AG04450 (cell line): ENCODE data around the gene PTGES2. TPM values are rescaled to one million over a fixed set of nuclear protein-coding genes. Genes with fewer than 3 reads are reported as not detected.

ENCODE experiments used
- CTCF ChIA-PET: fragments of 300-600, 350-600 bp; formaldehyde crosslinking; extraction: SDS; loops from one replicate; lab custom pipeline; 2022; ENCODE audit warnings: antibody characterized with exemption, inconsistent platforms; lab: Charles Lee
- POLR2A ChIA-PET: fragments of 350-600 bp; formaldehyde crosslinking; extraction: SDS; loops from one replicate; lab custom pipeline; 2021; ENCODE audit warnings: antibody characterized with exemption, inconsistent platforms; lab: Yijun Ruan, JAX
- DNase-seq: peaks from one replicate; pipeline ENCODE4 v3.0.0-alpha.2; 2011; ENCODE audit warnings: low read depth, low spot score
- H3K27ac ChIP-seq: one replicate; pipeline ENCODE4 v1.5.1; 2012; ENCODE audit warnings: low read depth, low read length, control low read depth
- H3K27me3 ChIP-seq: one replicate; pipeline ENCODE4 v1.6.0; 2012; ENCODE audit warnings: low read length; ENCODE audit not compliant: control insufficient read depth, insufficient read depth
- H3K4me3 ChIP-seq: 2 replicates; pipeline ENCODE4 v1.5.1; 2011; ENCODE audit warnings: mild to moderate bottlenecking, low read depth, low read length, control low read depth
- H3K9me3 ChIP-seq: 2 replicates; pipeline ENCODE4 v1.5.1; 2012; ENCODE audit warnings: low read length; ENCODE audit not compliant: control insufficient read depth, insufficient read depth
- polyA plus RNA-seq: library from polyadenylated mRNA; depleted of rRNA; stranded (reverse); fragments of >200 nt; gene quantifications from 2 replicates; pipeline ENCODE4 v1.2.3, GENCODE V29; 2011
- TF ChIP-seq, protein P1 (sequence below): IDR thresholded peaks from 2 replicates; pipeline ENCODE4 v1.5.1; 2011; ENCODE audit warnings: low read depth, low read length, control low read depth, inconsistent platforms

PTGES2 gene
- polyA plus RNA-seq, 1 experiment: 56.3 TPM

DNA sequence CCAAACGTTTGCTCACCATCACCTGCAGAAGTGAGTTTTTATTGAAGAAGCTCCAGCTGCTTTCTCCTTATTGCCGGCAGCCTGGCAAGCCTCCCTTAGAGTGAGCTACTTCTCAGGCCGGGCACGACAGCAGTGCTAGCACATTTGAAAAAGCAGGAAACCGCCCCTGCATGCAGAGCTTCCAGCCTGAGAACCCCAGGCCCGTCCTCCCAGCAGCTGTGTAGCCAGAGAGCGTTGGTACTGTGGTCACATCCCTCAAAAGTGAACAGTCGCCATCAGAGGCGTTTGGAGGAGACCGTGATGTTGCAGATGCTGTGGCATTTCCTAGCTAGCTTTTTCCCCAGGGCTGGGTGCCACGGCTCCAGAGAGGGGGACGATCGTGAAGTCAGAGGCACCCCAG lies 36.0 kb downstream of the PTGES2 start:
- POLR2A ChIA-PET: interaction anchor here (0.7 to 1.2 kb wide), 8 partner anchors 10 to 263 kb away, joined by 3 to 5 read pairs (median 4); no protein-coding TSS in a partner anchor
- TF ChIP-seq, protein P1, sequence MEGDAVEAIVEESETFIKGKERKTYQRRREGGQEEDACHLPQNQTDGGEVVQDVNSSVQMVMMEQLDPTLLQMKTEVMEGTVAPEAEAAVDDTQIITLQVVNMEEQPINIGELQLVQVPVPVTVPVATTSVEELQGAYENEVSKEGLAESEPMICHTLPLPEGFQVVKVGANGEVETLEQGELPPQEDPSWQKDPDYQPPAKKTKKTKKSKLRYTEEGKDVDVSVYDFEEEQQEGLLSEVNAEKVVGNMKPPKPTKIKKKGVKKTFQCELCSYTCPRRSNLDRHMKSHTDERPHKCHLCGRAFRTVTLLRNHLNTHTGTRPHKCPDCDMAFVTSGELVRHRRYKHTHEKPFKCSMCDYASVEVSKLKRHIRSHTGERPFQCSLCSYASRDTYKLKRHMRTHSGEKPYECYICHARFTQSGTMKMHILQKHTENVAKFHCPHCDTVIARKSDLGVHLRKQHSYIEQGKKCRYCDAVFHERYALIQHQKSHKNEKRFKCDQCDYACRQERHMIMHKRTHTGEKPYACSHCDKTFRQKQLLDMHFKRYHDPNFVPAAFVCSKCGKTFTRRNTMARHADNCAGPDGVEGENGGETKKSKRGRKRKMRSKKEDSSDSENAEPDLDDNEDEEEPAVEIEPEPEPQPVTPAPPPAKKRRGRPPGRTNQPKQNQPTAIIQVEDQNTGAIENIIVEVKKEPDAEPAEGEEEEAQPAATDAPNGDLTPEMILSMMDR: no peak
- Histone ChIP-seq H3K27me3 (no peaks in the 10 kb centered on the region), H3K4me3 (peak overlapping the region; percentile 48), H3K9me3 (no peaks in the 10 kb centered on the region), H3K27ac (peak overlapping the region; percentile 21)
- DNase-seq: no peak
- CTCF ChIA-PET: interaction anchor here (1.3 to 6.7 kb wide), 3 partner anchors 8 to 148 kb away, joined by 3 to 42 read pairs (median 28); no protein-coding TSS in a partner anchor

DNA sequence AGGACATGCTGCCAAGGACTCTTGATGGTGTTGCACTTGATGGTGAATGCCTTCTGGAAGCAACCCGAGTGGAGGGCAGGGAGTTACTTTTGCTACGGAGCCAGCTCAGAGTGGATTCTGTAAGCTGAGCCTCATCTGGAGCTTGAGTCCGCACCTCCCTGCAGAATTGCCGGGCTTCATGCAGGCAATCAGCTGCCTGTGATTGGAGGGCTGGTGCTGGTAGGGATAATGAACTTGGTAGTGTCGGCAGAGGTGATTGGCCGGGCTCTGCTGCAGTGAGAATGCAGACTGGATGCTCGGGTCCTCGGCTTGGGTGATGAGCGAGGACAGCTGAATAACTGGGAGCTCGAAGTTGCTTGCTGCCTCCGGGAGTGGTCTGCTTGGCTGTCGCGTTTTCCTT lies 36.4 kb downstream of the PTGES2 start:
- ChIA-PET POLR2A (interaction anchor here (0.7 to 1.2 kb wide), 8 partner anchors 10 to 262 kb away, joined by 3 to 5 read pairs (median 4); no protein-coding TSS in a partner anchor), CTCF (interaction anchor here (3.8 to 6.7 kb wide), 2 partner anchors 27 to 148 kb away, joined by 28 to 42 read pairs; no protein-coding TSS in a partner anchor)
- DNase-seq: peak; percentile 85
- no peaks in the 10 kb centered on the region for H3K27me3 ChIP-seq
- no peaks in the 10 kb centered on the region for H3K9me3 ChIP-seq
- H3K27ac ChIP-seq: peak overlapping the region; percentile 59
- TF ChIP-seq, protein P1: no peak
- peak overlapping the region; percentile 48 for H3K4me3 ChIP-seq

DNA sequence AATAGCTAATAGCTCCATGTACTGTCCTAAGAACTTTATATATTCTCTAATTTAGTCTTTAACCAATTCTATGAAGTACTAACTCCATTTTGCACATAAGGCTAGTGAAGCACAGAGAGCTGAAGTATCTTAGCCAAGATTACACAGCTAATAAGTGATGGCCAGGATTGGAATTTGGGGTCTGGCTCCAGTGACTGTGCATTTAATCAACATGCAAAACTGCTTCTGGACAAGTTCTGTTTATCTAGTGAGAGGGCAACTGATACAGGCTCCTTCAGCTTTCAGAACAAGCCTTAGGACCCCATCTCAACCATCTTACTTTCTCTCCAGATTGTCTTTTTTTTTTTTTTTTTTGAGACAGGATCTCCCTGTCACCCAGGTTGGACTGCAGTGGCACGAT lies 38.2 kb downstream of the PTGES2 start:
- no peak overlapping the region for H3K27ac ChIP-seq
- TF ChIP-seq, protein P1: no peak
- POLR2A ChIA-PET: interaction anchor here (0.5 kb wide), 1 partner anchor 317 kb away, joined by 4 read pairs; no protein-coding TSS in a partner anchor
- no peak overlapping the region for H3K4me3 ChIP-seq
- no peak for DNase-seq
- H3K27me3 ChIP-seq: no peaks in the 10 kb centered on the region
- no peaks in the 10 kb centered on the region for H3K9me3 ChIP-seq
- CTCF ChIA-PET: interaction anchor here (0.6 to 6.7 kb wide), 4 partner anchors 17 to 146 kb away, joined by 4 to 42 read pairs (median 16); no protein-coding TSS in a partner anchor

DNA sequence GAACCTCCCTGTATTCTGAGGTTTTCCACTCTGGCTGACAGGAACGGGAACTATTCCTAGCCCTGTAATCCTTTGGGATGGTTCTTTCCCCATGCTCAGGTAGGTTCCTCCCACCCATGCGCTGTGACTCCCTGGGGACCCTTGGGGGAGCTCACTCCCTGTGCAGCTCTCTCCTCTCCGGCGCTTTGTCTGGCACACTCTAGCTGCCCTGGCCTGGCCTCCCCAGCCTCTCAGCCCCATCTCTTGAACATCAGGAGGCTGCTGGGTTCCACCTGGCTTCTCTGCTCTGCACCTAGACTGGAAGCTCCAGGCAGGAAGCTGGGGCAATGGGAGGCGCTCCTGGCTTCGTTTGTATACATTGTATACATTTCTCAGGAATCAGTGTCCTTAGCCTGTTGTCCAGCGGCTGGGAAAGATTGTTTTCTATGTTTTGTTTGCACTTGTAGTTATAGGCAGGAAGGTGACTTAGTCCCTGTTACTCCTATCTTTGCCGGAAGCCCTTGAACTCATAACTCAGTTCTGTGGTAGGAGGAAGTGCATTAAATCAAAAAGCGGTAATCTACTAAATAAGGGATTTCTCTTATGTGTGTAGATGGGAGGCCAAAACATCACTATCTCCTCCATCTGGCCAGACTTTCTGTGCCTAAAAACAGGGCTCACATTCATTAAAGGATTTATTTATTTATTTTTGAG lies 39.1 kb downstream of the PTGES2 start:
- ChIA-PET CTCF (interaction anchor here (1.0 to 3.7 kb wide), 2 partner anchors 16 to 145 kb away, joined by 4 to 26 read pairs; no protein-coding TSS in a partner anchor), POLR2A (interaction anchor here (0.5 kb wide), 1 partner anchor 316 kb away, joined by 4 read pairs; no protein-coding TSS in a partner anchor)
- DNase-seq: no peak

More for the DNA sequence above, 39.1 kb downstream of the PTGES2 start:
- Histone ChIP-seq H3K4me3 (no peak overlapping the region), H3K27ac (no peak overlapping the region), H3K9me3 (no peaks in the 10 kb centered on the region), H3K27me3 (no peaks in the 10 kb centered on the region)
- TF ChIP-seq, protein P1: no peak
